ENCODE measurements around the gene CDK5R2.

DNA sequence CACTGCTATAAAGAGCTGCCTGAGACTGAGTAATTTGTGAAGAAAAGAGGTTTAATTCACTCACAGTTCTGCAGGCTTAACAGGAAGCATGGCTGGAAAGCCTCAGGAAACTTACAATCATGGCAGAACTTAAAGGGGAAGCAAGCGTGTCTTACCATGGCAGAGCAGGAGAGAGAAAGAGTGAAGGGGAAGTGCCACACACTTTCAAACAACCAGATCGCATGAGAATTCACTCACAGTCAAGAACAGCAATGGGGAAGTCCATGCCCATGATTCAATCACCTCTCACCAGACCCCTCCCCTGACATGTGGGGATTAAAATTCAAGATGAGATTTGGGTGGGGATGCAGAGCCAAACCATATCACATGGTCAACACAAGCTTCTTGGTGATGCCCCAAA, 34.7 kb upstream of the CDK5R2 start:
- TF ChIP-seq CTCF (IDR thresholded peaks at IDR 0.05) (no peak), POLR2A (IDR thresholded peaks at IDR 0.05) (no peak), POLR2AphosphoS5 (IDR thresholded peaks at IDR 0.05) (no peak), EP300 (IDR thresholded peaks at IDR 0.05) (no peak)
